Large intestine (tissue), 3 donors: ENCODE results near the gene RPP30. TPM values are rescaled to one million over a fixed set of nuclear protein-coding genes. Genes with fewer than 3 reads are reported as not detected.

Experiments used
- DNase-seq, 2 donors: peaks; one replicate each; pipeline versions ENCODE4 v3.0.0 to v3.0.0-alpha.2; 2013
- H3K27ac ChIP-seq: one replicate; pipeline ENCODE4 v1.5.1; 2013; ENCODE audit warnings: low read length
- H3K27me3 ChIP-seq: 2 replicates; pipeline ENCODE4 v1.6.1; 2013; ENCODE audit warnings: low read length; ENCODE audit not compliant: control insufficient read depth, insufficient read depth
- H3K36me3 ChIP-seq: 2 replicates; pipeline ENCODE4 v1.6.1; 2013; ENCODE audit warnings: low read length; ENCODE audit not compliant: control insufficient read depth, insufficient read depth
- H3K4me1 ChIP-seq: one replicate; pipeline ENCODE4 v1.6.1; 2013; ENCODE audit warnings: low read length; ENCODE audit not compliant: control insufficient read depth, insufficient read depth
- H3K4me3 ChIP-seq: one replicate; pipeline ENCODE4 v1.5.1; 2013; ENCODE audit warnings: low read length
- H3K9me3 ChIP-seq: one replicate; pipeline ENCODE4 v1.6.1; 2013; ENCODE audit warnings: mild to moderate bottlenecking, low read depth, low read length, moderate library complexity; ENCODE audit not compliant: control insufficient read depth
- WGBS: methylation state at CpG from one replicate; pipeline ENCODE4 v1.1.5; 2013; ENCODE audit warnings: low lambda C conversion rate; ENCODE audit not compliant: insufficient coverage; 5-methylcytosine and 5-hydroxymethylcytosine counted together
- polyA plus RNA-seq: library from polyadenylated mRNA; unstranded; fragments of 120-200 nt; gene quantifications from one replicate; pipeline ENCODE4 v1.2.1, GENCODE V29; 2013

Gene RPP30
- polyA plus RNA-seq, 1 donor, result 36.2 TPM

DNA sequence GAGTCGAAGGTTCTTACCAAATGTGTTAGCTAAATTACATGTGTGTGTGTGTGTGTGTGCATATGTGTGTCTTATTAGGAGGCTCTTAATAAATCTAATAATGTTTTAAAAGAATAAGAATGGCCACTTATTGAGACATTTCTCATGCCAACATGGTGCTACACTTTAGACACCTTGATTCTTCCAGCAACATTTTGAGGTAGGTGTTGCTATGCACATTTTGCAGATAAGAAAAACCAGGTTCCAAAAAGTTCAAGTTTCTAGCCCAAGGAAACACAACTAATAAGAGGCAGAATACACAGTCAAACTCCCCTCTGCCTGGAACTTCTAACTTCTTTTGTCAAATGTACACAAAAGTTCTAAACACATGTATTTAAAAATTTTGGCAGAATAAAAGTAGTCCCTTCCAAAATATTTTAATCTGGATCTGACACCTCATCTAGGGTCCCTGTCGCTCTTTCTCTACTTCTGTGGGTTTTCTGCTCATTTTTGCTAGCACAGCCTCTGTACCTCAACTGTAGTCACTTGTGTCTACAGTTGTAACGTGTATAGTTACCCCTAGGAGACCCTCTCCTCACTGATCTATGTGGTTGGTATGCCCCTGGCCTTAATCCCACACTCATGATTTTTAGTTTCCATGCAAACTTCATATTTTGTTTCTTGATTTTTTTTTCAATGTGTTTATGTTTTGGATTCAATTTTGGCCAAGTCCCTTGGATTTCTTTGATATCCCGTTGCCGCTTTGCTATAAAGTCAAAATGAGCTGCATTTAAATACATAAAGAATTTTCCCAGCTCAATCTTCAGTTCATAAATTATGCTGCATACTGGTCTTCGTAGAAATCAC, 44.8 kb downstream of the RPP30 start:
- no peak overlapping the region for H3K4me3 ChIP-seq
- DNase-seq, result no peak
- 94% methylated on average over 2 of the region's 6 CpGs for whole genome bisulfite sequencing
- H3K36me3 ChIP-seq, result no peaks in the 10 kb centered on the region
- H3K9me3 ChIP-seq, result peaks cover 2% of the 10 kb centered on the region
- H3K4me1 ChIP-seq, result no peaks in the 10 kb centered on the region
- H3K27ac ChIP-seq, result no peak overlapping the region
- peaks cover 4% of the 10 kb centered on the region for H3K27me3 ChIP-seq

GRCh38 chr10:90917238-90917967, 45.6 kb downstream of the RPP30 start:
- DNase-seq, result no peak
- no peak overlapping the region for H3K27ac ChIP-seq
- no peaks in the 10 kb centered on the region for H3K4me1 ChIP-seq
- H3K36me3 ChIP-seq, result no peaks in the 10 kb centered on the region
- H3K9me3 ChIP-seq, result peaks cover 2% of the 10 kb centered on the region
- WGBS, result 80% methylated on average over 2 of the region's 8 CpGs
- H3K4me3 ChIP-seq, result no peak overlapping the region
- peaks cover 6% of the 10 kb centered on the region for H3K27me3 ChIP-seq

- no peak overlapping the region for H3K27ac ChIP-seq
- H3K27me3 ChIP-seq, result peaks cover 6% of the 10 kb centered on the region
- H3K4me3 ChIP-seq, result no peak overlapping the region
- no peaks in the 10 kb centered on the region for H3K9me3 ChIP-seq
- no peaks in the 10 kb centered on the region for H3K36me3 ChIP-seq
- DNase-seq, result no peak
- 89% methylated on average over 3 of the region's 3 CpGs for WGBS
- H3K4me1 ChIP-seq, result no peaks in the 10 kb centered on the region
Observed at GRCh38 chr10:90917968-90918318, 46.2 kb downstream of the RPP30 start.

- Histone ChIP-seq H3K4me3 (no peak overlapping the region), H3K27ac (no peak overlapping the region)
- WGBS, result 83% methylated on average over 1 of the region's 8 CpGs
Observed at GRCh38 chr10:90919683-90920574, 48.2 kb downstream of the RPP30 start.

GRCh38 chr10:90920986-90921666, 49.4 kb downstream of the RPP30 start, which contains the start of gene ANKRD1:
Gene ANKRD1, minus strand, starts transcription at chr10:90921087. Its CDS starts 60 bp downstream, at chr10:90921027.
- no CpG with 5 or more reads among the region's 5 CpGs for WGBS
- no peaks in the 10 kb centered on the region for H3K36me3 ChIP-seq
- no peak within 1 kb of the TSS for H3K4me3 ChIP-seq
- peaks cover 6% of the 10 kb centered on the region for H3K27me3 ChIP-seq
- DNase-seq, result peak; percentile 24 to 27
- no peaks in the 10 kb centered on the region for H3K4me1 ChIP-seq
- H3K27ac ChIP-seq, result no peak within 1 kb of the TSS
- no peaks in the 10 kb centered on the region for H3K9me3 ChIP-seq

More at GRCh38 chr10:90919683-90920574, 48.2 kb downstream of the RPP30 start:
- Histone ChIP-seq H3K4me1 (no peaks in the 10 kb centered on the region), H3K27me3 (peaks cover 6% of the 10 kb centered on the region), H3K9me3 (no peaks in the 10 kb centered on the region), H3K36me3 (no peaks in the 10 kb centered on the region)
- DNase-seq, result no peak

GRCh38 chr10:90921906-90922305, 50.1 kb downstream of the RPP30 start:
- Histone ChIP-seq H3K27ac (no peak overlapping the region), H3K36me3 (no peaks in the 10 kb centered on the region), H3K9me3 (no peaks in the 10 kb centered on the region), H3K4me3 (no peak overlapping the region), H3K27me3 (peaks cover 6% of the 10 kb centered on the region), H3K4me1 (no peaks in the 10 kb centered on the region)
- DNase-seq, result no peak
- WGBS, result 80% methylated on average over 2 of the region's 3 CpGs

GRCh38 chr10:90923111-90923731, 51.4 kb downstream of the RPP30 start:
- H3K27me3 ChIP-seq, result peaks cover 6% of the 10 kb centered on the region
- WGBS, result 67% methylated on average over 1 of the region's 2 CpGs
- H3K4me1 ChIP-seq, result no peaks in the 10 kb centered on the region
- H3K36me3 ChIP-seq, result no peaks in the 10 kb centered on the region
- no peaks in the 10 kb centered on the region for H3K9me3 ChIP-seq
- H3K4me3 ChIP-seq, result no peak overlapping the region
- no peak overlapping the region for H3K27ac ChIP-seq
- DNase-seq, result no peak

DNA sequence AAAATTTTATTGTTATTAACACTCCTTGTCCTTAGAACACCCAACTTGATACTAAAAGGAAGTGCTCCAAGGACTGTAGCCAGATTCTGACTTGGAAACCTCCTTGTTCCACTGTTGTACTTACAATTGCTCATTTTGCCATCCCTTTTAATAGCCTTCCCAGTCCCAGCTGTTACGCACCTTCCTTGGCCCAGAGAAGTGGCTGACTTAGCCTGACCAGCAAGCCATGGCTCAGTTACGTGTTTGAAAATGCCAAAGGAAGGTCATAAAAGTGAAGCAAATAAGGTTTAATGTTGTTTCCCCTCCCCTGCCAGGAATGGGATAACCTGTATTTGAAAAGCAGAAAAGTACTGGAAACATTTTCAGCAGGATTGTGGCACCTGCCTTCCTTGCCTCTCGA, 52.8 kb downstream of the RPP30 start:
- Histone ChIP-seq H3K9me3 (no peaks in the 10 kb centered on the region), H3K27me3 (peaks cover 6% of the 10 kb centered on the region), H3K27ac (no peak overlapping the region), H3K4me1 (no peaks in the 10 kb centered on the region), H3K36me3 (no peaks in the 10 kb centered on the region), H3K4me3 (no peak overlapping the region)
- no peak for DNase-seq
- no CpG with 5 or more reads among the region's 3 CpGs for WGBS

- Histone ChIP-seq H3K36me3 (no peaks in the 10 kb centered on the region), H3K27me3 (peaks cover 2% of the 10 kb centered on the region), H3K4me1 (no peaks in the 10 kb centered on the region), H3K4me3 (no peak overlapping the region), H3K9me3 (no peaks in the 10 kb centered on the region), H3K27ac (no peak overlapping the region)
- no peak for DNase-seq
- WGBS, result 83% methylated on average over 2 of the region's 5 CpGs
Observed at GRCh38 chr10:90925079-90926029, 53.6 kb downstream of the RPP30 start.
